HCT116 (cell line): ENCODE data around the gene CELF4. TPM values are rescaled to one million over a fixed set of nuclear protein-coding genes. Genes with fewer than 3 reads are reported as not detected.

Experiments
- ATAC-seq: fragments of 200-7000 bp; cut with Tn5 transposase; 2 replicates; pipeline ENCODE4 v1.9.1; 2020; ENCODE audit warnings: mild to moderate bottlenecking, moderate library complexity
- BruUV-seq: library from RNA; stranded (reverse); fragments of 400-500 nt; replicated peaks from 2 replicates; lab custom pipeline; 2021; lab: Mats Ljungman, UMichigan
- CTCF ChIA-PET: fragments of 300-600 bp; sonication (Branson Sonifier 250); formaldehyde crosslinking; loops from one replicate; lab custom pipeline; 2021; ENCODE audit warnings: antibody characterized with exemption; lab: Charles Lee
- POLR2A ChIA-PET: fragments of 300-600, 350-600 bp; sonication (Branson Sonifier 250); formaldehyde crosslinking; loops from one replicate; lab custom pipeline; 2021; ENCODE audit warnings: antibody characterized with exemption; lab: Charles Lee
- RAD21 ChIA-PET, 2 experiments: fragments of 300-600 bp; sonication (Branson Sonifier 250); formaldehyde crosslinking; loops; one replicate each; lab custom pipeline; 2023; ENCODE audit warnings: low total read pairs in 2 of 2; ENCODE audit not compliant: uncharacterized antibody in 2 of 2, unreplicated experiment in 2 of 2, low non-redundant PET in 1 of 2; lab: Charles Lee
- DNase-seq: peaks from one replicate; pipeline ENCODE4 v3.0.0-alpha.2; 2010; ENCODE audit warnings: low read depth, low spot score
- H2AFZ ChIP-seq: fragments of 200-600 bp; shearing (Covaris generic), sonication (generic); 2 replicates; pipeline ENCODE4 v1.6.1; 2017; ENCODE audit warnings: low read depth, mixed run types, mixed read lengths, antibody characterized with exemption, low read length; ENCODE audit not compliant: poor library complexity, severe bottlenecking
- H3K27ac ChIP-seq: 2 replicates; pipeline ENCODE4 v1.5.1; 2012; ENCODE audit warnings: low read depth, low read length
- H3K27me3 ChIP-seq: fragments of 200-600 bp; sonication (generic); 2 replicates; pipeline ENCODE4 v1.6.1; 2016; ENCODE audit warnings: mixed run types, low read length, mixed read lengths; ENCODE audit not compliant: insufficient read depth
- H3K36me3 ChIP-seq, 2 experiments: fragments of 200-500 bp in 1 of 2; fragments of 200-600 bp in 1 of 2; sonication (Bioruptor generic) in 1 of 2; sonication (generic) in 1 of 2; 2 replicates each; pipeline versions ENCODE4 v1.5.1 to v1.6.1; 2014 to 2016; ENCODE audit warnings: low read length in 2 of 2, inconsistent platforms in 1 of 2, mixed read lengths in 1 of 2, mixed run types in 1 of 2; ENCODE audit not compliant: insufficient read depth in 2 of 2, control insufficient read depth in 1 of 2
- H3K4me1 ChIP-seq, 2 experiments: fragments of 200-600 bp in 1 of 2; sonication (generic) in 1 of 2; 2 replicates each; pipeline versions ENCODE4 v1.5.1 to v1.6.1; 2012 to 2017; ENCODE audit warnings: low read length in 2 of 2, inconsistent platforms in 1 of 2, mild to moderate bottlenecking in 1 of 2, mixed read lengths in 1 of 2, mixed run types in 1 of 2, moderate library complexity in 1 of 2; ENCODE audit not compliant: insufficient read depth in 2 of 2, control insufficient read depth in 1 of 2
- H3K4me2 ChIP-seq: fragments of 200-600 bp; sonication (generic); 2 replicates; pipeline ENCODE4 v1.6.1; 2017; ENCODE audit warnings: mixed run types, low read length, mixed read lengths
- H3K4me3 ChIP-seq, 2 experiments: fragments of 200-600 bp in 1 of 2; sonication (generic) in 1 of 2; replicated peaks in 1 of 2; 2 replicates each; pipeline ENCODE4 v1.5.1; 2011 to 2016; ENCODE audit warnings: low read length in 2 of 2, control low read depth in 1 of 2, low read depth in 1 of 2, mild to moderate bottlenecking in 1 of 2, mixed read lengths in 1 of 2, mixed run types in 1 of 2
- H3K79me2 ChIP-seq: fragments of 200-600 bp; sonication (generic); 2 replicates; pipeline ENCODE4 v1.6.1; 2017; ENCODE audit warnings: mild to moderate bottlenecking, mixed run types, low read length, moderate library complexity, mixed read lengths; ENCODE audit not compliant: insufficient read depth
- H3K9ac ChIP-seq: fragments of 200-600 bp; sonication (generic); 2 replicates; pipeline ENCODE4 v1.6.1; 2016; ENCODE audit warnings: low read length, mixed read lengths
- H3K9me2 ChIP-seq: fragments of 200-600 bp; sonication (generic), shearing (Covaris generic); 2 replicates; pipeline ENCODE4 v1.6.1; 2017; ENCODE audit warnings: mixed run types, mild to moderate bottlenecking, moderate library complexity; ENCODE audit not compliant: insufficient read depth
- H3K9me3 ChIP-seq, 2 experiments: fragments of 200-500 bp in 1 of 2; fragments of 200-600 bp in 1 of 2; sonication (Bioruptor generic) in 1 of 2; sonication (generic) in 1 of 2; 2 replicates each; pipeline ENCODE4 v1.6.1; 2014 to 2017; ENCODE audit warnings: low read length in 2 of 2, mixed read lengths in 2 of 2, inconsistent platforms in 1 of 2, low read depth in 1 of 2, mild to moderate bottlenecking in 1 of 2, mixed run types in 1 of 2, moderate library complexity in 1 of 2; ENCODE audit not compliant: control insufficient read depth in 1 of 2, insufficient read depth in 1 of 2
- H4K20me1 ChIP-seq: fragments of 200-600 bp; sonication (generic), shearing (Covaris generic); 2 replicates; pipeline ENCODE4 v1.6.1; 2017; ENCODE audit warnings: mixed run types, mild to moderate bottlenecking, moderate library complexity; ENCODE audit not compliant: insufficient read depth
- CBX3 ChIP-seq: IDR thresholded peaks from 2 replicates; pipeline ENCODE4 v1.6.1; 2012; ENCODE audit warnings: low read depth
- FOSL1 ChIP-seq: IDR thresholded peaks from 2 replicates; pipeline ENCODE4 v1.6.1; 2012; ENCODE audit warnings: low read depth
- JUND ChIP-seq: IDR thresholded peaks from 2 replicates; pipeline ENCODE4 v1.6.1; 2012
- RAD21 ChIP-seq: IDR thresholded peaks from 2 replicates; pipeline ENCODE4 v1.6.1; 2012; ENCODE audit warnings: low read depth, mild to moderate bottlenecking
- REST ChIP-seq: IDR thresholded peaks from 2 replicates; pipeline ENCODE4 v1.6.1; 2012; ENCODE audit warnings: low read depth
- TCF7L2 ChIP-seq: IDR thresholded peaks from 2 replicates; pipeline ENCODE4 v1.7.0; 2011; ENCODE audit warnings: borderline replicate concordance, inconsistent platforms; ENCODE audit not compliant: insufficient read depth, insufficient read length; ENCODE audit errors: extremely low read depth
- YY1 ChIP-seq: IDR thresholded peaks from 2 replicates; pipeline ENCODE4 v1.6.1; 2011; ENCODE audit warnings: low read length, low read depth, moderate library complexity, mild to moderate bottlenecking; ENCODE audit not compliant: insufficient replicate concordance; ENCODE audit errors: extremely low read depth
- ZFX ChIP-seq: fragments of 450-650 bp; IDR thresholded peaks from 2 replicates; pipeline ENCODE4 v1.6.1; 2017
- ZNF274 ChIP-seq: fragments of 200-500 bp; sonication (Bioruptor generic); IDR thresholded peaks from 2 replicates; pipeline ENCODE4 v1.6.1; 2014; ENCODE audit warnings: mild to moderate bottlenecking, low read depth, low read length, inconsistent platforms
- intact Hi-C: fragments of 100-400 bp; cut with micrococcal nuclease; formaldehyde crosslinking; loops from 2 replicates; pipeline ENCODE4 v1.10.0; 2022
- total RNA-seq: library from RNA; stranded (reverse); gene quantifications from one replicate; pipeline ENCODE4 v1.2.1, GENCODE V29; 2021; ENCODE audit not compliant: unreplicated experiment
- TF ChIP-seq, protein P1 (sequence below), 3 experiments: fragments of 200-600 bp in 1 of 3; sonication (generic) in 1 of 3; IDR thresholded peaks in 2 of 3; conservative IDR thresholded peaks in 1 of 3; 2 replicates each; pipeline ENCODE4 v1.5.1; 2012 to 2017; ENCODE audit warnings: low read depth in 2 of 3, low read length in 2 of 3, antibody characterized with exemption in 1 of 3, borderline replicate concordance in 1 of 3, control low read depth in 1 of 3, mild to moderate bottlenecking in 1 of 3, mixed read lengths in 1 of 3, mixed run types in 1 of 3, moderate library complexity in 1 of 3; ENCODE audit not compliant: insufficient read depth in 1 of 3

The CELF4 gene
- total RNA-seq, 1 experiment from 2014 or later = not detected

- no peak overlapping the region for H3K27ac ChIP-seq
- H3K4me1 ChIP-seq = no peaks in the 10 kb centered on the region
- peaks cover 24% of the 10 kb centered on the region for H3K27me3 ChIP-seq
- RAD21 ChIA-PET = no interaction called here
- H3K9ac ChIP-seq = no peak overlapping the region
- TF ChIP-seq ZNF274 (no peak), YY1 (no peak), CBX3 (no peak), TCF7L2 (no peak), FOSL1 (no peak), JUND (no peak), ZFX (no peak)
- TF ChIP-seq, protein P1, sequence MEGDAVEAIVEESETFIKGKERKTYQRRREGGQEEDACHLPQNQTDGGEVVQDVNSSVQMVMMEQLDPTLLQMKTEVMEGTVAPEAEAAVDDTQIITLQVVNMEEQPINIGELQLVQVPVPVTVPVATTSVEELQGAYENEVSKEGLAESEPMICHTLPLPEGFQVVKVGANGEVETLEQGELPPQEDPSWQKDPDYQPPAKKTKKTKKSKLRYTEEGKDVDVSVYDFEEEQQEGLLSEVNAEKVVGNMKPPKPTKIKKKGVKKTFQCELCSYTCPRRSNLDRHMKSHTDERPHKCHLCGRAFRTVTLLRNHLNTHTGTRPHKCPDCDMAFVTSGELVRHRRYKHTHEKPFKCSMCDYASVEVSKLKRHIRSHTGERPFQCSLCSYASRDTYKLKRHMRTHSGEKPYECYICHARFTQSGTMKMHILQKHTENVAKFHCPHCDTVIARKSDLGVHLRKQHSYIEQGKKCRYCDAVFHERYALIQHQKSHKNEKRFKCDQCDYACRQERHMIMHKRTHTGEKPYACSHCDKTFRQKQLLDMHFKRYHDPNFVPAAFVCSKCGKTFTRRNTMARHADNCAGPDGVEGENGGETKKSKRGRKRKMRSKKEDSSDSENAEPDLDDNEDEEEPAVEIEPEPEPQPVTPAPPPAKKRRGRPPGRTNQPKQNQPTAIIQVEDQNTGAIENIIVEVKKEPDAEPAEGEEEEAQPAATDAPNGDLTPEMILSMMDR (IDR thresholded peaks at IDR 0.05 in 2 of 3, conservative IDR thresholded peaks at IDR 0.05 in 1 of 3; ENCODE audit: borderline replicate concordance in 1 of 3, insufficient read depth in 1 of 3, low read depth in 2 of 3, low read length in 2 of 3) = no peak
- intact Hi-C loops = no loop called here
- no peaks in the 10 kb centered on the region for H3K79me2 ChIP-seq
- no peak for ATAC-seq
- H3K36me3 ChIP-seq = no peaks in the 10 kb centered on the region
- H3K4me3 ChIP-seq = no peak overlapping the region
- no peak for DNase-seq
- H3K9me3 ChIP-seq = no peaks in the 10 kb centered on the region
- no peaks in the 10 kb centered on the region for H3K9me2 ChIP-seq
- H2AFZ ChIP-seq = no peak overlapping the region
- POLR2A ChIA-PET = no interaction called here
- CTCF ChIA-PET = no interaction called here
- H3K4me2 ChIP-seq = no peak overlapping the region
- BruUV-seq = no TSS peak
- no peaks in the 10 kb centered on the region for H4K20me1 ChIP-seq
These were observed 24.7 kb upstream of the CELF4 start for GRCh38 chr18:37590346-37590745.

DNA sequence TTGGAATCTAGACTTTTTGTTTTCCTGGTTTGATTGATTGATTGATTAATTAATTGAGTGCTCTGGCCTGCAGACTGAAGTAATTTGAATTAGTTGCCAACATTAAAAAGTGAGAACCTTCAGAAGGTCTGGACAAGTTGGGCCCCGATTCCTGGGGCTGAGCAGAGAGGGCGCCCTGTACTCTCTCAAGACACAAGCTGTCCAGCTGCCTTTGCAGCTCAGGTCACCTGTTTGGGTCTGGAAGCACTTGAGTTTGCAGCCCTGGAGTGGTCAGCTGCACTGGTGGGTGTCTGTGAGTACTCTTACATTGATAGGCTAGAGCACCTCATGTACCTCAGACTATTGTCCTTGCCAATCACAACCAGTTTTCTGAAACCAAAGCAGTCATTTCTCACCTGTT lies 22.7 kb upstream of the CELF4 start:
- no peaks in the 10 kb centered on the region for H3K79me2 ChIP-seq
- no peak overlapping the region for H3K4me3 ChIP-seq
- no peak overlapping the region for H3K4me2 ChIP-seq
- no peaks in the 10 kb centered on the region for H3K9me2 ChIP-seq
- ChIA-PET RAD21 (no interaction called here), CTCF (no interaction called here), POLR2A (no interaction called here)
- intact Hi-C loops = no loop called here
- DNase-seq = no peak
- no peak overlapping the region for H3K9ac ChIP-seq
- H3K4me1 ChIP-seq = no peaks in the 10 kb centered on the region
- no peak for ATAC-seq
- TF ChIP-seq REST (no peak), RAD21 (peak; percentile 10; the same call in 1 of the 2 replicates)
- H2AFZ ChIP-seq = no peak overlapping the region
- H4K20me1 ChIP-seq = no peaks in the 10 kb centered on the region
- peaks cover 26% of the 10 kb centered on the region for H3K27me3 ChIP-seq
- no peaks in the 10 kb centered on the region for H3K9me3 ChIP-seq
- H3K36me3 ChIP-seq = no peaks in the 10 kb centered on the region
- BruUV-seq = no TSS peak
- H3K27ac ChIP-seq = no peak overlapping the region
